HepG2 (cell line): Measurements from ENCODE around the gene CCL2. TPM values are rescaled to one million over a fixed set of nuclear protein-coding genes. Genes with fewer than 3 reads are reported as not detected.

Experiments used
- ATAC-seq: fragments of 200-7000 bp; cut with Tn5 transposase; 3 replicates; pipeline ENCODE4 v1.9.1; 2020; ENCODE audit warnings: mild to moderate bottlenecking, moderate library complexity
- BruUV-seq: library from RNA; stranded (reverse); fragments of 400-500 nt; replicated peaks from 2 replicates; lab custom pipeline; 2021; lab: Mats Ljungman, UMichigan
- CTCF ChIA-PET: fragments of 300-600 bp; formaldehyde crosslinking; extraction: SDS; loops from one replicate; lab custom pipeline; 2021; ENCODE audit warnings: low total read pairs, inconsistent platforms, low intra/inter-chr PET ratio; lab: Yijun Ruan, JAX
- POLR2A ChIA-PET: fragments of 350-600 bp; sonication (Branson Sonifier 250); formaldehyde crosslinking; loops from one replicate; lab custom pipeline; 2020; ENCODE audit warnings: antibody characterized with exemption, inconsistent platforms; lab: Yijun Ruan, JAX
- DNase-seq: peaks from one replicate; pipeline ENCODE4 v3.0.0-alpha.2; 2015; ENCODE audit warnings: low spot score
- FAIRE-seq: peaks from 3 replicates; lab custom pipeline; 2011; peaks lifted over from hg19 to GRCh38; lab: Jason Lieb, UNC
- H2AFZ ChIP-seq: one replicate; pipeline ENCODE4 v1.6.1; 2011; ENCODE audit warnings: low read length, inconsistent platforms
- H3K27ac ChIP-seq: fragments of 300-600 bp; 3 replicates; pipeline ENCODE4 v1.8.0; 2011; ENCODE audit warnings: mixed run types, mild to moderate bottlenecking, mixed read lengths, low read length, inconsistent platforms; ENCODE audit not compliant: insufficient read depth; ENCODE audit errors: extremely low read length
- H3K27me3 ChIP-seq, 2 experiments: fragments of 200-600 bp in 1 of 2; 2 replicates in 1 of 2; 3 replicates in 1 of 2; pipeline versions ENCODE4 v1.6.0 to v1.8.0; 2011; ENCODE audit warnings: low read length in 2 of 2, mild to moderate bottlenecking in 2 of 2, moderate library complexity in 2 of 2, inconsistent platforms in 1 of 2; ENCODE audit not compliant: insufficient read depth in 2 of 2, control insufficient read depth in 1 of 2
- H3K36me3 ChIP-seq, 2 experiments: fragments of 200-600 bp in 1 of 2; replicated peaks in 1 of 2; 2 replicates in 1 of 2; 3 replicates in 1 of 2; pipeline versions ENCODE4 v1.5.1 to v1.8.0; 2011; ENCODE audit warnings: low read length in 2 of 2, inconsistent platforms in 1 of 2; ENCODE audit not compliant: insufficient read depth in 2 of 2, control insufficient read depth in 1 of 2
- H3K4me1 ChIP-seq: 2 replicates; pipeline ENCODE4 v1.5.1; 2012; ENCODE audit warnings: low read length, inconsistent platforms; ENCODE audit not compliant: insufficient read depth
- H3K4me2 ChIP-seq: 2 replicates; pipeline ENCODE4 v1.6.0; 2011; ENCODE audit warnings: low read depth, low read length, inconsistent platforms
- H3K4me3 ChIP-seq, 3 experiments: fragments of 200-600 bp in 1 of 3; sonication (generic), shearing (Covaris generic) in 1 of 3; replicated peaks in 1 of 3; 2 replicates each; pipeline ENCODE4 v1.5.1; 2011 to 2016; ENCODE audit warnings: low read length in 3 of 3, inconsistent platforms in 2 of 3, low read depth in 2 of 3, mild to moderate bottlenecking in 2 of 3, control low read depth in 1 of 3, mixed read lengths in 1 of 3; ENCODE audit not compliant: insufficient read depth in 1 of 3
- H3K79me2 ChIP-seq: one replicate; pipeline ENCODE4 v1.6.1; 2011; ENCODE audit warnings: low read length, inconsistent platforms; ENCODE audit not compliant: insufficient read depth
- H3K9ac ChIP-seq: 2 replicates; pipeline ENCODE4 v1.6.0; 2011; ENCODE audit warnings: mild to moderate bottlenecking, low read depth, low read length, inconsistent platforms; ENCODE audit not compliant: insufficient read depth
- H3K9me3 ChIP-seq: 2 replicates; pipeline ENCODE4 v1.5.1; 2012; ENCODE audit warnings: mild to moderate bottlenecking, low read length
- H4K20me1 ChIP-seq: 2 replicates; pipeline ENCODE4 v1.6.0; 2011; ENCODE audit warnings: inconsistent platforms, mild to moderate bottlenecking, low read length, moderate library complexity; ENCODE audit not compliant: insufficient read depth
- GATA4 ChIP-seq: sonication (generic); IDR thresholded peaks from 2 replicates; pipeline ENCODE4 v1.6.1; 2016; ENCODE audit warnings: antibody characterized with exemption, low read depth, borderline replicate concordance
- PAF1 ChIP-seq: IDR thresholded peaks from 2 replicates; pipeline ENCODE4 v1.6.1; 2016; ENCODE audit warnings: missing genetic modification reagents, missing compliant biosample characterization
- TBX2 ChIP-seq: sonication (generic); formaldehyde crosslinking; IDR thresholded peaks from 2 replicates; pipeline ENCODE4 v1.5.0; 2020; ENCODE audit warnings: missing genetic modification reagents, mild to moderate bottlenecking, borderline replicate concordance
- TFE3 ChIP-seq: IDR thresholded peaks from 2 replicates; pipeline ENCODE4 v1.6.1; 2016
- ZC3H4 ChIP-seq: sonication (generic); formaldehyde crosslinking; IDR thresholded peaks from 2 replicates; pipeline ENCODE4 v1.4.0; 2020; ENCODE audit warnings: missing genetic modification reagents, borderline replicate concordance
- WGBS: methylation state at CpG from one replicate; pipeline ENCODE4 v1.1.6; 2017; ENCODE audit warnings: low lambda C conversion rate; 5-methylcytosine and 5-hydroxymethylcytosine counted together
- in situ Hi-C: cut with HindIII; loops from 2 replicates; pipeline ENCODE4 v1.10.0; 2017; ENCODE audit warnings: low pct_unique_long_range_greater_than_20kb; ENCODE audit not compliant: extremely low pct_ligation_motif_present
- intact Hi-C: fragments of 100-400 bp; cut with micrococcal nuclease; formaldehyde crosslinking; loops from one replicate; pipeline ENCODE4 v1.10.0; 2022; ENCODE audit not compliant: unreplicated experiment
- polyA plus RNA-seq, 8 experiments: library from polyadenylated mRNA; depleted of rRNA in 3 of 8; stranded (reverse) in 7 of 8; unstranded in 1 of 8; fragments of >200 nt; fragmentation: Illumina TruSeq in 4 of 8; extraction: Trizol in 4 of 8; gene quantifications; 2 replicates each; pipeline versions ENCODE4 v1.2.1 to v1.2.3, GENCODE V29; 2011 to 2016; ENCODE audit warnings: low read depth in 4 of 8, missing spikeins in 1 of 8, mixed read lengths in 1 of 8; ENCODE audit not compliant: insufficient read depth in 1 of 8
- total RNA-seq, 5 experiments: library from RNA; depleted of rRNA; stranded (reverse); fragments of >200 nt; fragmentation: Illumina TruSeq; extraction: Trizol; gene quantifications; 2 replicates each; pipeline ENCODE4 v1.2.3, GENCODE V29; 2016; ENCODE audit warnings: low read depth in 1 of 5

CCL2 gene
- total and polyA plus RNA-seq, 2 of the 13 experiments (the other 11 are each of a cell fraction or from before 2014, with no cell fraction given): not detected

- H3K4me1 ChIP-seq: no peaks in the 10 kb centered on the region
- no peak overlapping the region for H3K4me2 ChIP-seq
- no TSS peak for BruUV-seq
- ATAC-seq (no peak), DNase-seq (no peak), FAIRE-seq (no peak)
- no peak overlapping the region for H3K27ac ChIP-seq
- intact Hi-C loops (no loop called here), in situ Hi-C loops (no loop called here)
- H4K20me1 ChIP-seq: no peaks in the 10 kb centered on the region
- ChIA-PET CTCF (no interaction called here), POLR2A (no interaction called here)
- H3K9me3 ChIP-seq: no peaks in the 10 kb centered on the region
- H3K36me3 ChIP-seq: no peaks in the 10 kb centered on the region
- TF ChIP-seq TFE3 (CRISPR knock-in tag): no peak
- no peak for TF ChIP-seq PAF1 (CRISPR knock-in tag)
- TF ChIP-seq ZC3H4 (CRISPR knock-in tag): no peak
- TF ChIP-seq GATA4: no peak
- TF ChIP-seq TBX2 (CRISPR knock-in tag): no peak
- H3K27me3 ChIP-seq: no peaks in the 10 kb centered on the region; a peak in 2 of 5 replicates
- H2AFZ ChIP-seq: no peak overlapping the region
- no peak overlapping the region for H3K9ac ChIP-seq
- WGBS: 9% methylated on average over 8 of the region's 8 CpGs
- no peak overlapping the region for H3K4me3 ChIP-seq
- no peaks in the 10 kb centered on the region for H3K79me2 ChIP-seq
Measured at GRCh38 chr17:34242587-34243363, 12.3 kb upstream of the CCL2 start.
